ENCODE data around the gene ZPR1.
A peak's percentile ranks its signal among the peaks of the same experiment; 100 is the strongest.

Gene ZPR1

GRCh38 chr11:116750070-116750718, 37.6 kb downstream of the ZPR1 start:
- DNase-seq (ENCODE audit: low read depth): no peak

- no peak for DNase-seq (ENCODE audit: low read depth)
Observed at GRCh38 chr11:116742104-116742503, 45.7 kb downstream of the ZPR1 start.

GRCh38 chr11:116740741-116741140, 47.1 kb downstream of the ZPR1 start:
- no peak for DNase-seq (ENCODE audit: low read depth)

- no peak for DNase-seq (ENCODE audit: low read depth)
Observed at GRCh38 chr11:116738975-116739374, 48.8 kb downstream of the ZPR1 start.

GRCh38 chr11:116736763-116737162, 51.1 kb downstream of the ZPR1 start:
- no peak for DNase-seq (ENCODE audit: low read depth)

- no peak for DNase-seq (ENCODE audit: low read depth)
Observed at GRCh38 chr11:116733969-116734508, 53.8 kb downstream of the ZPR1 start.

- no peak for DNase-seq (ENCODE audit: low read depth)
Observed at GRCh38 chr11:116733043-116733755, 54.6 kb downstream of the ZPR1 start.

- peak; percentile 30 for DNase-seq (ENCODE audit: low read depth)
Observed at GRCh38 chr11:116732271-116733042, 55.4 kb downstream of the ZPR1 start.

GRCh38 chr11:116731821-116732220, 56.0 kb downstream of the ZPR1 start:
- no peak for DNase-seq (ENCODE audit: low read depth)

- no peak for DNase-seq (ENCODE audit: low read depth)
Observed at GRCh38 chr11:116731097-116731761, 56.6 kb downstream of the ZPR1 start.

- no peak for DNase-seq (ENCODE audit: low read depth)
Observed at GRCh38 chr11:116730601-116731000, 57.2 kb downstream of the ZPR1 start.

- no peak for DNase-seq (ENCODE audit: low read depth)
Observed at GRCh38 chr11:116730241-116730561, 57.6 kb downstream of the ZPR1 start.

GRCh38 chr11:116729501-116730240, 58.2 kb downstream of the ZPR1 start:
- no peak for DNase-seq (ENCODE audit: low read depth)

- no peak for DNase-seq (ENCODE audit: low read depth)
Observed at GRCh38 chr11:116727990-116728389, 59.8 kb downstream of the ZPR1 start.

GRCh38 chr11:116725434-116726221, 62.2 kb downstream of the ZPR1 start:
- no peak for DNase-seq (ENCODE audit: low read depth)

GRCh38 chr11:116724813-116725212, 63.0 kb downstream of the ZPR1 start:
- DNase-seq (ENCODE audit: low read depth): no peak
